Measurements from ENCODE around the gene PACSIN1. TPM values are rescaled to one million over a fixed set of nuclear protein-coding genes. Genes with fewer than 3 reads are reported as not detected.

PACSIN1 gene, protein sequence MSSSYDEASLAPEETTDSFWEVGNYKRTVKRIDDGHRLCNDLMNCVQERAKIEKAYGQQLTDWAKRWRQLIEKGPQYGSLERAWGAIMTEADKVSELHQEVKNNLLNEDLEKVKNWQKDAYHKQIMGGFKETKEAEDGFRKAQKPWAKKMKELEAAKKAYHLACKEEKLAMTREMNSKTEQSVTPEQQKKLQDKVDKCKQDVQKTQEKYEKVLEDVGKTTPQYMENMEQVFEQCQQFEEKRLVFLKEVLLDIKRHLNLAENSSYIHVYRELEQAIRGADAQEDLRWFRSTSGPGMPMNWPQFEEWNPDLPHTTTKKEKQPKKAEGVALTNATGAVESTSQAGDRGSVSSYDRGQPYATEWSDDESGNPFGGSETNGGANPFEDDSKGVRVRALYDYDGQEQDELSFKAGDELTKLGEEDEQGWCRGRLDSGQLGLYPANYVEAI
- not detected in 2 replicates for total RNA-seq

DNA sequence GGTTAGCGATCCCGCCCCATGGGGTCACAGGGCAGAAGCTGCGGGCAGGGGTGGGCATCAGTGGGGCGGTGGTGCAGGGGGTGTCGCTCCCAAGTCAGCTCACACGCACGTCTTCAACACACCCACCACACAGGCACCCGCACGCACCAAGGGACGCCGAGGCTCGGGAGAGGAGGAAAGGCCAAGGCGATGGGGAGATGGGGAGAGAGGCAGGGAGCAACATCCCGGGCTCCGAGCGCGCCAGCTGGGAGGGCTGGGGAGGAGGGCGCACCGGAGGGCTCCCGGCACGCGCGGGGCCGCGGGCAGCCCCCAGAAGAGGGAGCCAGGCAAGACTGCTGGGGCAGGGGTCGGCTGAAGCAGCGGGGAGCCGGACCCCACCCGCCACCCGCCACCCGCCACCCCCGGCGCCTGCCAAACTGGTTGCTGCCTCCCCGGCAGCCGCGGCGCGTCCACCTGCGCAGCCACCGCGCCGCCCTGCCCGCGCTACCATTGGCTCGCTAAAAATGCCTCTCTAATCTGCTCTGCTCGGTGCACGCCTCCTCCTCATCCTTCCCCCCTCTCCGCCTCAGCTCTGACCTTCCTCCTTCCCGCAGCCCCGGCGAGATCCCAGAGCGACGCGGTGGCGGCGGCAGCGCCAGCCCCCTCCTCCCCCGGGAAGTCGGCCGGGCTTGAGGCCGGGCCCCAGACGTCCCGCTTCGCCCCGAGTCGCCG lies at the start of gene PACSIN1:
TSS of gene PACSIN1 (plus strand) at position 546 of the 711 bp plus-strand sequence. CDS start 60,230 bp downstream, outside the sequence.

DNA sequence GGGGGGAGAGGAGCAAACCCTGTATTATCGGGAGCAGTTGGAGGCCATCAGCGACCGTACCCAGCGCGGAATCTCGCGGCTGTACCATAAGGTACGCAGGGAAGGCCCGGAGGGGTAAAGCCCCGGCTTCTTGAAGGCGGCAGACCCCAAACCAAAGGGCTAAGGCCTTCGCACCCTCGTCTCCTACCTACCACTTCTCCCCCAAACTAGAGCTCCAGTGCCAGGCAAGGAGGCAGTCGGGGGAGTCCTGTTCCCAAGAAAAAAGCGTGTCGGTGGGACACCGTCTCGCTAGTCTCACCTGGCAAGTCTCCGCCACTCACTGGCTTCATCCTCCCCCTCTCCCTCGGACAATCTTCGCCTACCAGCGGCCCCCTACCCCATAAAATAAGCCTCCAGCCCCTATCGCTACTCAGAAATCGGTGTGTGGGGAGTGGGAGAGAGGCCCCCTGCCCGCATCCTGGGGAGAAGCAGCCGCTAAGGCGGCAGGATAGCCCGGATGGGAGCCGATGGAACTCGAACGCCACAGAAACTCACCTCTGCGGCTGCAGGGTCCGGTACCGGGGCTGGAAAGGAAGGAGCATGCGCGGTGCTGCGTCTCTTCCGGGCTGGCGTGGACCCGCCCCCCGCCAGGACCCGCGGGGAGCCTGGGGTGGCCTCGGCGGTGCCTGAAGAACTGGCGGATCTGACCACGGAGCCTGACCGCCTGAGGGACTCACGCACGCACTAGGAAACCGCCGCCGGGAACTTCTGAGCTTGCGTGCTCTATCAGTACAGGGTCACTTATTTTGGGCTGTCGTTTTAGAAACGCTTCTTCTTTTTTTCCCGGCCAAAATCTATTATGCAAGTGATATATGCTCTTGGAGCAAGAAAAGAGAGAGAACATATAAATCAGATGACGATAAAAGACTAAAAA lies 40.1 kb upstream of the PACSIN1 start, which contains the start of gene RPS10:
TSS of gene RPS10 (minus strand) at position 572 of the 913 bp plus-strand sequence. CDS start 848 bp downstream, outside the sequence.

DNA sequence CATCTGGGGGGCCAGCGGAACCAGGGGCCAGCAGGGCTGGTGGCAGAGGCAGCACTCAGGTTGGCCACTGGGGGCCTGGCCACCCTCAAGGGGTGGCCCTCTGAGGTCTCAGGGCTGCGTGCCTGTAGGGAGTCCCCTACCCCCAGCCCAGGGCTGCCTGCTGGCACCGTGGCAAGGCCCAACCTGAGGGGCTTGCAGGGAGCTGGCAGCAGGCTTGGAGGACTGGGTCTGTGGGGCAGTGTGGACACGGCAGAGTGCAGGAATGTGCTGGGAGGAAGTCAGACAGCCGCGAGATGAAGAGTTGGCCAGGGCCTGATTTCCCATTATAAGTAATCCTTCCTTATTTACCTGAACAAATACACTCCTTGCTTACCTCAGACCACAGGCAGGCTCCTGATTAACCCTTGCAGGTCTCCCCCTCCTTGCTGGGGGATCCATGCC lies 90.2 kb downstream of the PACSIN1 start, which contains the start of gene SPDEF:
TSS of gene SPDEF (minus strand) at position 299 of the 441 bp plus-strand sequence. CDS start 11,874 bp downstream, outside the sequence.

Other genes with a start within 250 kb of the PACSIN1 start
- 73.6 and 257 TPM in 2 replicates for gene HMGA1, start 229.2 kb upstream of the PACSIN1 start, total RNA-seq
- 28.6 and 36.2 TPM in 2 replicates for gene SMIM29, start 217.1 kb upstream of the PACSIN1 start, total RNA-seq
- 13.1 and 16.1 TPM in 2 replicates for gene NUDT3, start 73.4 kb upstream of the PACSIN1 start, total RNA-seq
- 934 and 2,972 TPM in 2 replicates for gene RPS10, start 40.0 kb upstream of the PACSIN1 start, total RNA-seq
- not detected in 2 replicates for gene SPDEF, start 90.3 kb downstream of the PACSIN1 start, total RNA-seq
- 44.1 and 49.3 TPM in 2 replicates for gene ILRUN, start 230.7 kb downstream of the PACSIN1 start, total RNA-seq